Spleen (tissue), 7 donors: ENCODE results near the gene RPS6KA2.

Source experiments
- POLR2A ChIP-seq, 3 donors: fragments of 450-650 bp; IDR thresholded peaks; one replicate each; pipeline ENCODE4 v1.5.1; 2017; ENCODE audit warnings: antibody characterized with exemption in 3 of 3, mild to moderate bottlenecking in 1 of 3
- POLR2AphosphoS5 ChIP-seq, 3 donors: sonication (generic); formaldehyde crosslinking; IDR thresholded peaks; one replicate each; pipeline ENCODE4 v1.5.1; 2017; ENCODE audit warnings: antibody characterized with exemption in 3 of 3
- TF ChIP-seq, protein P1 (sequence below), 11 experiments: fragments of 200-600 bp in 7 of 11; fragments of 450-650 bp in 4 of 11; sonication (generic) in 4 of 11; IDR thresholded peaks in 8 of 11; conservative IDR thresholded peaks in 3 of 11; 1 replicate in 7 of 11; 2 replicates in 4 of 11; pipeline versions ENCODE4 v1.4.0 to v1.8.0; 2016 to 2021; ENCODE audit warnings: antibody characterized with exemption in 11 of 11, inconsistent platforms in 4 of 11, mild to moderate bottlenecking in 1 of 11
- donor health status: DM: no; HTN: no; CAD: no; lungs with moderate emphysema.
- donor health status: DM: no; HTN: no; CAD: no.
- donor health status: DM: no; HTN: no; CAD: no.

DNA sequence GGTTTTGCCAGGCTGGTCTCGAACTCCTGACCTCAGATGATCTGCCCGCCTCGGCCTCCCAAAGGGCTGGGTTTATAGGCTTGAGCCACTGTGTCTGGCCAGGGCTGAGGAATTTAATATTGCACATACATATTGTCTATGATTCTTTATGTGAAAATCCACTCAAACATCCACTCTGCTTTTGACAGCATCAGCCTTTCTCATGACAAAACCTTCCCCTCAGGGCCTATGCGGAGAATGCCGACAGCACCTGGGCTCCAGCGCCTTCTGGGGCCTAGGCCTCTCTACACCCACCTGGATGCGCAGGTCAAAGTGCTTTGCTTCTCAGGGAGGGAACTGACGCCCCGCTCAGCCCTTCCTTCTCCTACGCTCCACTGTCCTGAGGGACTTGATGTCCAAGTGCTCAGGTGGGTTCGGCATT lies 46.0 kb downstream of the RPS6KA2 start:
- TF ChIP-seq, protein P1, sequence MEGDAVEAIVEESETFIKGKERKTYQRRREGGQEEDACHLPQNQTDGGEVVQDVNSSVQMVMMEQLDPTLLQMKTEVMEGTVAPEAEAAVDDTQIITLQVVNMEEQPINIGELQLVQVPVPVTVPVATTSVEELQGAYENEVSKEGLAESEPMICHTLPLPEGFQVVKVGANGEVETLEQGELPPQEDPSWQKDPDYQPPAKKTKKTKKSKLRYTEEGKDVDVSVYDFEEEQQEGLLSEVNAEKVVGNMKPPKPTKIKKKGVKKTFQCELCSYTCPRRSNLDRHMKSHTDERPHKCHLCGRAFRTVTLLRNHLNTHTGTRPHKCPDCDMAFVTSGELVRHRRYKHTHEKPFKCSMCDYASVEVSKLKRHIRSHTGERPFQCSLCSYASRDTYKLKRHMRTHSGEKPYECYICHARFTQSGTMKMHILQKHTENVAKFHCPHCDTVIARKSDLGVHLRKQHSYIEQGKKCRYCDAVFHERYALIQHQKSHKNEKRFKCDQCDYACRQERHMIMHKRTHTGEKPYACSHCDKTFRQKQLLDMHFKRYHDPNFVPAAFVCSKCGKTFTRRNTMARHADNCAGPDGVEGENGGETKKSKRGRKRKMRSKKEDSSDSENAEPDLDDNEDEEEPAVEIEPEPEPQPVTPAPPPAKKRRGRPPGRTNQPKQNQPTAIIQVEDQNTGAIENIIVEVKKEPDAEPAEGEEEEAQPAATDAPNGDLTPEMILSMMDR (IDR thresholded peaks at IDR 0.05 in 8 of 11, conservative IDR thresholded peaks at IDR 0.05 in 3 of 11): no peak
- TF ChIP-seq POLR2A (IDR thresholded peaks at IDR 0.05): no peak
- no peak for TF ChIP-seq POLR2AphosphoS5 (IDR thresholded peaks at IDR 0.05)
